AG10803 (cell line): ENCODE results near the gene GPRIN1.

Source experiments
- DNase-seq: peaks from one replicate; pipeline ENCODE4 v3.0.0; 2010; ENCODE audit warnings: low read depth
- H3K4me3 ChIP-seq: 2 replicates; pipeline ENCODE4 v1.5.1; 2011; ENCODE audit warnings: mild to moderate bottlenecking, low read length, control low read depth
- TF ChIP-seq, protein P1 (sequence below): conservative IDR thresholded peaks from 2 replicates; pipeline ENCODE4 v1.5.1; 2011; ENCODE audit warnings: mild to moderate bottlenecking, low read length, control low read depth, inconsistent platforms

The GPRIN1 gene

GRCh38 chr5:176614805-176615478, 5.0 kb upstream of the GPRIN1 start:
- TF ChIP-seq, protein P1, sequence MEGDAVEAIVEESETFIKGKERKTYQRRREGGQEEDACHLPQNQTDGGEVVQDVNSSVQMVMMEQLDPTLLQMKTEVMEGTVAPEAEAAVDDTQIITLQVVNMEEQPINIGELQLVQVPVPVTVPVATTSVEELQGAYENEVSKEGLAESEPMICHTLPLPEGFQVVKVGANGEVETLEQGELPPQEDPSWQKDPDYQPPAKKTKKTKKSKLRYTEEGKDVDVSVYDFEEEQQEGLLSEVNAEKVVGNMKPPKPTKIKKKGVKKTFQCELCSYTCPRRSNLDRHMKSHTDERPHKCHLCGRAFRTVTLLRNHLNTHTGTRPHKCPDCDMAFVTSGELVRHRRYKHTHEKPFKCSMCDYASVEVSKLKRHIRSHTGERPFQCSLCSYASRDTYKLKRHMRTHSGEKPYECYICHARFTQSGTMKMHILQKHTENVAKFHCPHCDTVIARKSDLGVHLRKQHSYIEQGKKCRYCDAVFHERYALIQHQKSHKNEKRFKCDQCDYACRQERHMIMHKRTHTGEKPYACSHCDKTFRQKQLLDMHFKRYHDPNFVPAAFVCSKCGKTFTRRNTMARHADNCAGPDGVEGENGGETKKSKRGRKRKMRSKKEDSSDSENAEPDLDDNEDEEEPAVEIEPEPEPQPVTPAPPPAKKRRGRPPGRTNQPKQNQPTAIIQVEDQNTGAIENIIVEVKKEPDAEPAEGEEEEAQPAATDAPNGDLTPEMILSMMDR, result no peak
- H3K4me3 ChIP-seq, result no peak overlapping the region
- peak; percentile 51 for DNase-seq

GRCh38 chr5:176612855-176613254, 2.9 kb upstream of the GPRIN1 start:
- H3K4me3 ChIP-seq, result no peak overlapping the region
- TF ChIP-seq, protein P1, result no peak
- no peak for DNase-seq

DNA sequence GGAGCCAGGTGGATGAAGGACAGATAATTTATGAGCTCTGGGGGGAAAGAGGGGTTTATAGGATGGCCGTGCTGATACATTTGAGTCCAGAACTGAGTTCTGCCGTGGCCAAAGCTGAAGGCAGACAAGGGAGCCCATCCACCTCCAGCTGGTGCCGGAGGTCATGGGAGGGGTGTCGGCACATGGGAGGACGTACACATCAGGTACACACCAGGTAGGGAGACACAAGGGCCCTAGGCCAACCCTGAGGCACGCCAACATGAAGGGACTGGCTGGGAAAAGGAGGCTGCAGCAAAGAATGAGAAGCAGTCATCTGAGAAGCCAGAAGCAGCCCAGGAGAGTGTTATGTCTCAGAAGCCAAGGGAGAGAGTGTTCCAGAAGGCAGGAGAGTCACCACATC, 2.1 kb upstream of the GPRIN1 start:
- DNase-seq, result no peak
- no peak overlapping the region for H3K4me3 ChIP-seq
- TF ChIP-seq, protein P1, result no peak

DNA sequence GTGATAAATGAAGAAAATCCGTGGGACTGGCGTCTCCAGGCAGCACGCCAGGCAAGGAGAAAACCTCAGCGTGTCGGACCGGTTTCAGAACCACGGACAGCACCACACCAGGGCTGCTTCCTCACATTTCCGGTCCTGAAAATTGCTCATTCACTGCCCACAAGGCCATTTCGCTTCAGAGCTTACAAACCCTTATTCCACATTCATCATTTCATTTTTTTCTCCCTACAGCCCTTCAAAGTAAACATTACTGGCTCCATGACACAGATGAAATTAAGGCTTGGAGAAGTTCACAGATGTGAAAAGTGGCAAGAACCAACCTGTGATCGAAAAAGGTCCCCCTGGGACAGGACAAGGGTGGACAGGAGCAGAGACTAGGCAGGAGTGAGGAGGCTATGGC, 1.5 kb upstream of the GPRIN1 start:
- TF ChIP-seq, protein P1, result no peak
- peak; percentile 82 for DNase-seq
- H3K4me3 ChIP-seq, result no peak overlapping the region

DNA sequence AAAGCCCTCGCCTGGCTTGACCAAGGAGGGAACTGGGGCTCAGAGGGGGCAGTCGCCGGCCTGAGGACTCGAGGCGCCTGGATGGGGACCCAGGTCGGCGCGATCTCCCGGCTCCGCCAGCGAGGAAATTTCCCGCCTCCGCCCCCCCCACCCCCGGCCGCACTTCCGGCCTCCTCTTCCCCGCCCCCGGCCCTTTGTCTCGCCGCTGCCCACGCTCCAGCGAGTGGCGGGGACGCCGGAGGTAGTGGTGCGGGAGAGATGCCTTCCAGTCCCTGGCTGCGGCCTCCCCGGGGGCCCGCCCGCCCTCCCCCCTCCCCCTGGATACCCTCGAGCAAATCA, 448 bp upstream of the GPRIN1 start:
- H3K4me3 ChIP-seq, result peak overlapping the region; percentile 64
- no peak for DNase-seq
- TF ChIP-seq, protein P1, result no peak

- TF ChIP-seq, protein P1, result no peak
- DNase-seq, result no peak
- H3K4me3 ChIP-seq, result peak overlapping the region; percentile 51
These were observed 826 bp downstream of the GPRIN1 start for GRCh38 chr5:176608937-176609723.
